ENCODE data around the gene NEAT1.
A peak's percentile ranks its signal among the peaks of the same experiment; 100 is the strongest.

DNA sequence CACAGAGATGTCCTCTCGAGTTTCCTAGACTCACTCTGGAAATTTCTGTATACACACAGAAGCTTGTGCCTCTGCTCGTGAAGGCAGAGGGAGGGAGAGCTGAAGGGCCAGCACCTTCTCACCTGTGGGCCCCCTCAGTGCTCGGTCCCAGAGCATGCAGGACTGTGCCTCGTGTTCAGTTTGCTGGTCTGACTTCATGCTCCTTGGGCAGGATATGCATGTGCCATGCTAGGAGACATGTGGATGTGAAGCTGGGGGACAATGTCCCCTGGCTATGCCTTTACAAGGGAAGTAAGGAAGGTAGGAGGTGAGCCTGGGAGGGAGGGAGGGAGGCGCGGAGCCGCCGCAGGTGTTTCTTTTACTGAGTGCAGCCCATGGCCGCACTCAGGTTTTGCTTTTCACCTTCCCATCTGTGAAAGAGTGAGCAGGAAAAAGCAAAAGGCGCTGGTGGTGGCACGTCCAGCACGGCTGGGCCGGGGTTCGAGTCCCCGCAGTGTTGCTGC is 22.6 kb downstream of the NEAT1 start:
- TF ChIP-seq, protein P1, sequence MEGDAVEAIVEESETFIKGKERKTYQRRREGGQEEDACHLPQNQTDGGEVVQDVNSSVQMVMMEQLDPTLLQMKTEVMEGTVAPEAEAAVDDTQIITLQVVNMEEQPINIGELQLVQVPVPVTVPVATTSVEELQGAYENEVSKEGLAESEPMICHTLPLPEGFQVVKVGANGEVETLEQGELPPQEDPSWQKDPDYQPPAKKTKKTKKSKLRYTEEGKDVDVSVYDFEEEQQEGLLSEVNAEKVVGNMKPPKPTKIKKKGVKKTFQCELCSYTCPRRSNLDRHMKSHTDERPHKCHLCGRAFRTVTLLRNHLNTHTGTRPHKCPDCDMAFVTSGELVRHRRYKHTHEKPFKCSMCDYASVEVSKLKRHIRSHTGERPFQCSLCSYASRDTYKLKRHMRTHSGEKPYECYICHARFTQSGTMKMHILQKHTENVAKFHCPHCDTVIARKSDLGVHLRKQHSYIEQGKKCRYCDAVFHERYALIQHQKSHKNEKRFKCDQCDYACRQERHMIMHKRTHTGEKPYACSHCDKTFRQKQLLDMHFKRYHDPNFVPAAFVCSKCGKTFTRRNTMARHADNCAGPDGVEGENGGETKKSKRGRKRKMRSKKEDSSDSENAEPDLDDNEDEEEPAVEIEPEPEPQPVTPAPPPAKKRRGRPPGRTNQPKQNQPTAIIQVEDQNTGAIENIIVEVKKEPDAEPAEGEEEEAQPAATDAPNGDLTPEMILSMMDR (IDR thresholded peaks at IDR 0.05 in 2 of 3, conservative IDR thresholded peaks at IDR 0.05 in 1 of 3; ENCODE audit: borderline replicate concordance in 1 of 3, insufficient read depth in 1 of 3, low read depth in 2 of 3, low read length in 2 of 3): no peak
- no peak for TF ChIP-seq JUND (IDR thresholded peaks at IDR 0.05)
- no peak for TF ChIP-seq EZH2phosphoT487 (IDR thresholded peaks at IDR 0.05; ENCODE audit: borderline replicate concordance)
- TF ChIP-seq EZH2 (IDR thresholded peaks at IDR 0.05): no peak
- peak; percentile 13; the same call in 1 of the 2 replicates for TF ChIP-seq POLR2AphosphoS5 (IDR thresholded peaks at IDR 0.05; ENCODE audit: low read depth, low read length)
- TF ChIP-seq, protein P2, sequence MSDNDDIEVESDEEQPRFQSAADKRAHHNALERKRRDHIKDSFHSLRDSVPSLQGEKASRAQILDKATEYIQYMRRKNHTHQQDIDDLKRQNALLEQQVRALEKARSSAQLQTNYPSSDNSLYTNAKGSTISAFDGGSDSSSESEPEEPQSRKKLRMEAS (IDR thresholded peaks at IDR 0.05): no peak
- TF ChIP-seq EGR1 (IDR thresholded peaks at IDR 0.05; ENCODE audit: low read depth): no peak
- TF ChIP-seq POLR2A (IDR thresholded peaks at IDR 0.05; ENCODE audit: borderline replicate concordance, extremely low read depth, insufficient read depth, insufficient read length): no peak
- TF ChIP-seq FOSL1 (IDR thresholded peaks at IDR 0.05; ENCODE audit: low read depth): no peak
- TF ChIP-seq, protein P3, sequence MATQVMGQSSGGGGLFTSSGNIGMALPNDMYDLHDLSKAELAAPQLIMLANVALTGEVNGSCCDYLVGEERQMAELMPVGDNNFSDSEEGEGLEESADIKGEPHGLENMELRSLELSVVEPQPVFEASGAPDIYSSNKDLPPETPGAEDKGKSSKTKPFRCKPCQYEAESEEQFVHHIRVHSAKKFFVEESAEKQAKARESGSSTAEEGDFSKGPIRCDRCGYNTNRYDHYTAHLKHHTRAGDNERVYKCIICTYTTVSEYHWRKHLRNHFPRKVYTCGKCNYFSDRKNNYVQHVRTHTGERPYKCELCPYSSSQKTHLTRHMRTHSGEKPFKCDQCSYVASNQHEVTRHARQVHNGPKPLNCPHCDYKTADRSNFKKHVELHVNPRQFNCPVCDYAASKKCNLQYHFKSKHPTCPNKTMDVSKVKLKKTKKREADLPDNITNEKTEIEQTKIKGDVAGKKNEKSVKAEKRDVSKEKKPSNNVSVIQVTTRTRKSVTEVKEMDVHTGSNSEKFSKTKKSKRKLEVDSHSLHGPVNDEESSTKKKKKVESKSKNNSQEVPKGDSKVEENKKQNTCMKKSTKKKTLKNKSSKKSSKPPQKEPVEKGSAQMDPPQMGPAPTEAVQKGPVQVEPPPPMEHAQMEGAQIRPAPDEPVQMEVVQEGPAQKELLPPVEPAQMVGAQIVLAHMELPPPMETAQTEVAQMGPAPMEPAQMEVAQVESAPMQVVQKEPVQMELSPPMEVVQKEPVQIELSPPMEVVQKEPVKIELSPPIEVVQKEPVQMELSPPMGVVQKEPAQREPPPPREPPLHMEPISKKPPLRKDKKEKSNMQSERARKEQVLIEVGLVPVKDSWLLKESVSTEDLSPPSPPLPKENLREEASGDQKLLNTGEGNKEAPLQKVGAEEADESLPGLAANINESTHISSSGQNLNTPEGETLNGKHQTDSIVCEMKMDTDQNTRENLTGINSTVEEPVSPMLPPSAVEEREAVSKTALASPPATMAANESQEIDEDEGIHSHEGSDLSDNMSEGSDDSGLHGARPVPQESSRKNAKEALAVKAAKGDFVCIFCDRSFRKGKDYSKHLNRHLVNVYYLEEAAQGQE (IDR thresholded peaks at IDR 0.05; ENCODE audit: low read depth): no peak
- TF ChIP-seq, protein P4, sequence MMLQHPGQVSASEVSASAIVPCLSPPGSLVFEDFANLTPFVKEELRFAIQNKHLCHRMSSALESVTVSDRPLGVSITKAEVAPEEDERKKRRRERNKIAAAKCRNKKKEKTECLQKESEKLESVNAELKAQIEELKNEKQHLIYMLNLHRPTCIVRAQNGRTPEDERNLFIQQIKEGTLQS (IDR thresholded peaks at IDR 0.05): no peak
